Neuronal stem cell (in vitro differentiated cells): ENCODE results near the gene MEIG1.
"Not testable (repeated sequence)": the region's sequence is repeated elsewhere in the genome, so short reads cannot be mapped to it uniquely, and the experiment has no call there.

Source experiments
- DNase-seq: peaks from one replicate; pipeline ENCODE4 v3.0.0-alpha.2; 2013; ENCODE audit warnings: low spot score
- H2AFZ ChIP-seq: one replicate; pipeline ENCODE4 v1.6.1; 2013; ENCODE audit warnings: mild to moderate bottlenecking, low read length, inconsistent platforms
- H2AK5ac ChIP-seq: 2 replicates; pipeline ENCODE4 v1.6.1; 2013; ENCODE audit warnings: low read depth, mild to moderate bottlenecking, inconsistent platforms, low read length, moderate library complexity, mixed read lengths
- H2BK120ac ChIP-seq: 2 replicates; pipeline ENCODE4 v1.6.1; 2013; ENCODE audit warnings: low read depth, mild to moderate bottlenecking, inconsistent platforms, low read length, moderate library complexity, mixed read lengths
- H2BK12ac ChIP-seq: one replicate; pipeline ENCODE4 v1.6.1; 2013; ENCODE audit warnings: low read length, inconsistent platforms
- H2BK15ac ChIP-seq: 2 replicates; pipeline ENCODE4 v1.6.1; 2013; ENCODE audit warnings: mild to moderate bottlenecking, low read length, inconsistent platforms, mixed read lengths
- H2BK5ac ChIP-seq: one replicate; pipeline ENCODE4 v1.6.1; 2013; ENCODE audit warnings: inconsistent platforms, mild to moderate bottlenecking, low read length, moderate library complexity
- H3K14ac ChIP-seq: one replicate; pipeline ENCODE4 v1.6.1; 2013; ENCODE audit warnings: low read length, inconsistent platforms
- H3K18ac ChIP-seq: 2 replicates; pipeline ENCODE4 v1.6.1; 2013; ENCODE audit warnings: low read length, inconsistent platforms
- H3K23ac ChIP-seq: 2 replicates; pipeline ENCODE4 v1.6.1; 2013; ENCODE audit warnings: low read depth, mild to moderate bottlenecking, mixed read lengths, low read length, inconsistent platforms; ENCODE audit not compliant: poor library complexity
- H3K27ac ChIP-seq: replicated peaks from 3 replicates; pipeline ENCODE4 v1.5.1; 2013; ENCODE audit warnings: low read length, inconsistent platforms
- H3K27me3 ChIP-seq, 3 experiments: 2 replicates each; pipeline ENCODE4 v1.6.1; 2013; ENCODE audit warnings: low read length in 3 of 3, mild to moderate bottlenecking in 2 of 3, inconsistent platforms in 1 of 3, low read depth in 1 of 3, mixed read lengths in 1 of 3, moderate library complexity in 1 of 3; ENCODE audit not compliant: control insufficient read depth in 3 of 3, insufficient read depth in 3 of 3
- H3K36me3 ChIP-seq, 2 donors: replicated peaks in 1 of 2; 2 replicates each; pipeline ENCODE4 v1.6.1; 2013; ENCODE audit warnings: low read length in 2 of 2; ENCODE audit not compliant: control insufficient read depth in 2 of 2, insufficient read depth in 2 of 2
- H3K4ac ChIP-seq: 2 replicates; pipeline ENCODE4 v1.6.1; 2013; ENCODE audit warnings: inconsistent platforms, mild to moderate bottlenecking, low read length, moderate library complexity
- H3K4me1 ChIP-seq, 2 donors: 1 replicate in 1 of 2; 2 replicates in 1 of 2; pipeline ENCODE4 v1.6.1; 2013; ENCODE audit warnings: low read length in 2 of 2, low read depth in 1 of 2; ENCODE audit not compliant: control insufficient read depth in 2 of 2, insufficient read depth in 1 of 2
- H3K4me2 ChIP-seq: one replicate; pipeline ENCODE4 v1.6.1; 2013; ENCODE audit warnings: mild to moderate bottlenecking, low read length, inconsistent platforms; ENCODE audit not compliant: insufficient read depth, poor library complexity, severe bottlenecking
- H3K4me3 ChIP-seq, 2 donors: 2 replicates each; pipeline ENCODE4 v1.5.1; 2013; ENCODE audit warnings: low read length in 2 of 2, mild to moderate bottlenecking in 2 of 2, inconsistent platforms in 1 of 2, moderate library complexity in 1 of 2
- H3K79me1 ChIP-seq: one replicate; pipeline ENCODE4 v1.6.1; 2013; ENCODE audit warnings: low read depth, mild to moderate bottlenecking, inconsistent platforms, low read length, moderate library complexity
- H3K9ac ChIP-seq: one replicate; pipeline ENCODE4 v1.6.1; 2013; ENCODE audit warnings: mild to moderate bottlenecking, low read depth, low read length, inconsistent platforms; ENCODE audit not compliant: poor library complexity
- H3K9me3 ChIP-seq, 2 donors: replicated peaks in 1 of 2; 2 replicates each; pipeline versions ENCODE3 to v1.6.1; 2013; ENCODE audit warnings: low read length in 2 of 2, mild to moderate bottlenecking in 2 of 2, inconsistent platforms in 1 of 2, low read depth in 1 of 2, mixed read lengths in 1 of 2, moderate library complexity in 1 of 2; ENCODE audit not compliant: control insufficient read depth in 2 of 2, insufficient read depth in 1 of 2
- H4K8ac ChIP-seq: one replicate; pipeline ENCODE4 v1.6.1; 2013; ENCODE audit warnings: low read depth, mild to moderate bottlenecking, inconsistent platforms, low read length, moderate library complexity
- H4K91ac ChIP-seq: one replicate; pipeline ENCODE4 v1.6.1; 2013; ENCODE audit warnings: low read length, low read depth, mild to moderate bottlenecking, inconsistent platforms; ENCODE audit not compliant: poor library complexity
- WGBS, 2 donors: extraction: QIAGEN DNeasy Blood & Tissue Kit; methylation state at CpG; one replicate each; pipeline ENCODE4 v1.1.7; 2013; ENCODE audit warnings: missing lambda C conversion rate in 2 of 2, mixed read lengths in 1 of 2; ENCODE audit not compliant: insufficient read length in 2 of 2, insufficient replicate concordance in 1 of 2; ENCODE audit errors: extremely low coverage in 2 of 2; 5-methylcytosine and 5-hydroxymethylcytosine counted together

The MEIG1 gene

GRCh38 chr10:14989552-14989951 is 30.4 kb downstream of the MEIG1 start:
- H2BK15ac ChIP-seq, H2BK120ac ChIP-seq, DNase-seq, H3K36me3 ChIP-seq, H3K4me3 ChIP-seq, H3K27me3 ChIP-seq, H3K27ac ChIP-seq, H2AK5ac ChIP-seq, H3K4ac ChIP-seq, H3K4me2 ChIP-seq, H2AFZ ChIP-seq, H4K91ac ChIP-seq, H2BK12ac ChIP-seq, H2BK5ac ChIP-seq, H3K14ac ChIP-seq, H3K4me1 ChIP-seq, H4K8ac ChIP-seq, H3K23ac ChIP-seq, H3K79me1 ChIP-seq, H3K9ac ChIP-seq, H3K9me3 ChIP-seq, H3K18ac ChIP-seq: not testable (repeated sequence)
- WGBS, 2 donors: no CpG with 5 or more reads among the region's 6 CpGs

DNA sequence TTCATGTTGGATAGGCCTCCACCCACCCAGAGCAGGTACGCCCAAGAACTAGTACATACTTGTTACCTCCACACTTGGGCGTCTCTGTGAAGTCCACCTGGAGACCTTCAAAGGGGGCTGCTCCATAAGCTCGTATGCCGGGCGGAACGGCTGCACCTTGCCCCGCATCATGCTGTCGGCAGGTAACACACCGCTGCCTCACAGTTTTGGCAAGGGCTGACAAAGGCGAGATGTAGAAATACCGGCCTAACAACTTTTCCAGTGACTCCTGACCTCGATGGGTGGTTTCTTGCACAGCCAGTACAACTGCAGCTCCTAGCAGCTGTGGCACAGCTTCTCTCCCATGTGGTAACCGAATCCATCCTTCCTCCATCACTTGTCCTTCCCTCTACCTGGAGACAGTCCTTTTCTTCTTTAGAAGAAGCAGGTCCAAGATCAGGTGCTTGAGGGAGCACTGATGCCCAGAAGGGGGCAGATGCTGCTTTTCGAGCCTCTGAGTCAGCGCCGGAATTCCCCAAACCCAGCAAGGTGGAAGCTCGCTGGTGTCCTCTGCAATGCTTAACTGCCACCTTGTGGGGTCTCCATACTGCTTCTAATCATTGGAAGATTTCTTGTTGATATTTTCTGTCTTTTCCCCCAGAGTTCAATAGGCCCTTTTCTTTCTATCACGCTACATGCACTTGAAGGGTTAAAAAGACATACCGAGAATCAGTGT is 32.0 kb downstream of the MEIG1 start:
- H3K23ac ChIP-seq, H3K4me2 ChIP-seq, H2BK12ac ChIP-seq, H3K4ac ChIP-seq, H3K4me1 ChIP-seq, H4K8ac ChIP-seq, H3K18ac ChIP-seq, H3K9ac ChIP-seq, H3K36me3 ChIP-seq, H3K79me1 ChIP-seq, H2BK15ac ChIP-seq, H3K14ac ChIP-seq, H2BK5ac ChIP-seq, H4K91ac ChIP-seq, H3K4me3 ChIP-seq, H2AFZ ChIP-seq, H3K27ac ChIP-seq, DNase-seq, H2BK120ac ChIP-seq, H2AK5ac ChIP-seq, H3K27me3 ChIP-seq, H3K9me3 ChIP-seq: not testable (repeated sequence)
- no CpG with 5 or more reads among the region's 19 CpGs for WGBS, 2 donors

- H2AFZ ChIP-seq, H3K79me1 ChIP-seq, H3K4ac ChIP-seq, H3K4me1 ChIP-seq, H2BK5ac ChIP-seq, H3K27ac ChIP-seq, H3K14ac ChIP-seq, H3K23ac ChIP-seq, H3K4me3 ChIP-seq, H2BK120ac ChIP-seq, H3K9ac ChIP-seq, H2BK12ac ChIP-seq, H3K18ac ChIP-seq, H2AK5ac ChIP-seq, H3K27me3 ChIP-seq, H4K8ac ChIP-seq, H2BK15ac ChIP-seq, H3K9me3 ChIP-seq, H3K4me2 ChIP-seq, H3K36me3 ChIP-seq, DNase-seq, H4K91ac ChIP-seq: not testable (repeated sequence)
- no CpG with 5 or more reads among the region's 9 CpGs for WGBS, 2 donors
These were observed 33.1 kb downstream of the MEIG1 start for GRCh38 chr10:14992336-14992735.

DNA sequence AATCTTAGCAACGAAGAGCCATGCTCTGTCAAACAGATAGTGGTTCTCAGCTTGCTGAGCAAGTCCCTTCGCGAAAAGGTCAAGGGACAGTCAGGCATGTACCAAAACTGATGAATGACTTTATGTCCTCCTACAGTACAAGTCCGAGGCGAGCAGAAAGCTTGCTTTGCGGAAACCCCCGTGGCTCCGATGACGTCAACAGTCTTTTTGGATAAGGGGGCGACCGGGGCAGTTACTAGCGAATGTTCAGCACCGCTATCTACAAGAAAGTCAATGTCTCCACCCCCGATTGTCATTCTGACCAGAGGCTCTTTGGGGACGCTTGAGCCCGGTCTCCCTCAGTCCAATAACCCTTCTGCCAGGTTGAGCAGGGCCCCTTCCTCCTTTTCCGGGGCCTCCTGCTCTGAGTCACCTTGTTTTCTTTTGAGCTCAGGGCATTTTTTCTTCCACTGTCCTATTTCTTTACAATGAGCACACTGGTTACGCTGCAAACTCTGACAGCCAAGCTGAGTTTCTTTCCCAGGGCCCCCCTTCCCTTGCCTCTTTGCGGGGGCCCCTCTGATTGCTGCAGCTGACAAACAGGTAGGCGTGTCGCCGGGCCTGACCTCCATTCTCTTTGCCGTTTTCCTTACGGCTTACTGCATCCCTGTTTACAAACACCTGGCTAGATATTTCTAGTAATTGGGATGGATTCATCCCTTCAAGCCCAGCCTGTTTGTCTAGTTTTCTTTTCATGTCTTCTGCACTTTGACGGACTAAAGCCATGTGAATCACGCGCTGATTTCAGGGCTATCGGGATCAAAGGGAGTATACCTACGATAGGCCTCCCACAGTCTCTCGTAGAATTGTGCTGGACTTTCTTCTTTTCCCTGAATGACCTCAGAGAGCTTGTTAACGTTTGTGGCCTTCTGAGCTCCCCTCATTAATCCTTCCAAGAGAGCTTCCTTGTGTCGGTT is 34.6 kb downstream of the MEIG1 start:
- not testable (repeated sequence) for H3K4me1 ChIP-seq, H2AFZ ChIP-seq, H3K4ac ChIP-seq, DNase-seq, H3K23ac ChIP-seq, H4K8ac ChIP-seq, H3K9me3 ChIP-seq, H3K36me3 ChIP-seq, H2BK5ac ChIP-seq, H2BK15ac ChIP-seq, H2BK12ac ChIP-seq, H3K18ac ChIP-seq, H3K4me2 ChIP-seq, H3K4me3 ChIP-seq, H2AK5ac ChIP-seq, H4K91ac ChIP-seq, H3K27me3 ChIP-seq, H3K27ac ChIP-seq, H3K79me1 ChIP-seq, H3K14ac ChIP-seq, H2BK120ac ChIP-seq, H3K9ac ChIP-seq
- WGBS, 2 donors: no CpG with 5 or more reads among the region's 32 CpGs
